DMS114 treated with DMSO at 0.1 percent for 48 hours (cell line): ENCODE measurements around the gene CRYGN.

Experiments
- DNase-seq: peaks from one replicate; lab custom pipeline; 2025; ENCODE audit not compliant: unreplicated experiment; lab: John Stamatoyannopoulos, UW

Gene CRYGN

DNA sequence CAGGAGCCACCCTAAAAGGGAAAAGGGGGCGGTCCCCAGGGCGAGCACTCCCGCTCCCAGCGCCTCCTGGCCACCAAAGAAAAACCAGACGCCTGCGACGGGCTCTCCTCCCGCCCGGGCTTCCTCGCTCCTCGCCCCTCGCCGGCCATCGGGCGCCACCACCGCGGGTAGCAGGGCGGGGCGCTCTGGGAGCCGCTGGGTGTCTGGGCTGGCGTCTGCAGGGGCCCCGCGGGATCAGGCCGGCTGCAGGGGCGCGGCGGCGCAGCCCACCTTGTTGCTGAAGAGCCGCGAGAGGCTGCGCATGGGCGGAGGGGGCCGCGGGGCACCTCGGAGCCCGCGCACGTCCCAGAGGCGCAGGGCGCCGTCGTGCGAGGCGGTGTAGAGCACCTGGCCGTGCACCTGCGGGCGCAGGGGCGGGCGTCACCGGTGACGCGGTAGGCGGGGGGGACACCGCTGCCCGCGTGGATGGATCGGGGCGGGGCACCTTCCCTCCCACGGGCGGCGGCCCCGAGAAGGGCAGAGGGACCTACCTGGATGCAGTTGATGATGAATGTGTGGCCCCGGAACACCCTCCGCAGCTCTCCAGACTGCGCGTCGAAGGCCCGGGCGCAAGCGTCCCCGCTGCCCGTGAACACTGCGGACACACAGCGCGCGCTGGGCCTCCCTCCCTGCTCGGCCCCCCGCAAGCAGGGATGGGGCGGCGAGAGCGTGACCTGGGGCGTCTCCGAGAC, 58.4 kb downstream of the CRYGN start:
- no peak for DNase-seq

DNA sequence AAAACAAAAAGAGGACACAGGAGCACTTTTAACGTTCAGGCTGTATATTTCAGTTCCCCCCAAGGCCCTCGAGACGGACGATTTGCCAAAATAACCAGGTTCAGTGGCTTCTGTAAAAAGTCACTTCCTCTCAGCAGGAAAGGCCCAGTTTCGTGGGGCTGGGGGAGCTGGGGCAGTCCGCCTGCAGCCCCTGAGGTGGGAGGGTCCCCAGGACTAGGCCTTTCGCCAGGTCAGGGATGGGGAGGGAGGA, 58.9 kb downstream of the CRYGN start:
- DNase-seq = no peak

DNA sequence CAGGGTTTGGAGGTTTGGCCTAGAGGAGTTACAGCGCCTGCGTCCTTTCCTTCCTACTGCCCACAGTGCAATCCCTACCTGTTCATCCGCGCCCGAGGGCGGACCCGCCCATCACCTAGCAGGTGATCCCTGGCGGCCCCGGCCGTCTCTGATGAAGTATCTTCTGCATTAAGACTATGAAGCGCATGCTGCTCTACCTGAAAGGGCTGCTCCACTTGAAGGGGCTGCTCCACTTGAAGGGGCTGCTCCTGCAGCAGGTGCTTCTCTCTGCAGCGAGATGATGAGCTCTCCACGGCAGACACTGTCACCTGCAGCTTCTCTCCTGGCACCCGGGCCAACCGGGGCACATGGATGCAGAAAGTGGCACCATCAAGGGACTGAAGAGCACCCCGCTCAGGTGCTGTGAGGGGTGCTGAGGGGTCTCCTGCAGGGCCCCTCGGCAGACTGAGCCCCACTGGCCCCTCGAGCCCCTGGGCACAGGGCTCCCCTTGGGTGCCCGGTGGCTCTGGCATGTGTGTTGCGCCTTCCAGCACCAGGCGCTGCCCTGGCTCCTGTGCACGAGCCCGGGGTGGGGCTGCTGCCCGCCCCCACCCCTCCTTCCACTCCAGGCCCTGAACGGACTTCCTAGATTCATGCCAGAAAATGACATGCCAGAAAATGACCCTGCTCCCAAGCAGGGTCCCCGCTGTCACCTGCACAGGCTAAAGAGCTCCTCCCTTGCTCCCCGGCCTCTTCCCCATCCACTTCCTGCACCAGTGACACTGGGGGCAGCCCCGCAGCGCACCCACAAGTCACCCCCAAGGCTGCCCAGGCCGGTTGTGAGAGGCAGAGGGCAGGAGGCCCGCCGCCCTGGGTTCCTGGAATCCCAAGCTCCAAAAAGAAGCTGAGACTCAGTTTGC, 59.5 kb downstream of the CRYGN start:
- DNase-seq = no peak

DNA sequence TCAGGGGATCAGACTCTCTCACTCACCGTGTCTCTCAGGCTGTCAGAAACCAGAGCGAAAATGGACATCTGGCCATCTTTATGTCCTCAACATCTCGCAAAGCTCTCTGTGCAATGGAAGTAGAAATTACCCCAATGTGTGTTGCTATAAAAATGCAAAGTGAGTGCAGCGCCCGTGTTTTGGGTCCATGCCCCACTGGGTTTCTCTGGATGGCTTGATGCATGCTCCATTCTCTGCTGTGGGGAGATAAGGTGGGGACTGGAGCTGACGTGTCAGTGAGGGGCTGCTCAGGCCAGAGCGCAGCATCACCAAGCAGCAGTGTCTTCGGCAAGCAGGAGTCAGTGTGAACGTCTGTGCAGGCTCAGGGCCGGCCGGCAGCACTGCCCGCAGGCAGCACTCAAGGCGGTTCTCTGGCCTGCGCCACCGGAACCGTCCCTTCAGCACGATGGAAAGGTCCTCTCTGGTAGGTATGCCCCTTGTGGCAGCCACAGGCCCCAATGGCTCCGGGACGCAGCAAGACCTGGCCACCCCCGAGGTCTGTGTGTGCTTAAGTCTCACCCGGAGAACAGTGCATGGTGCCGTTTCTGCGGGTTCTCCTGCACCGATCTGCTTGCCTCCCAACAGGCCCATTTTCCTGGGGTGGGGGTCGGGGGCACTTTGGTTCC, 60.3 kb downstream of the CRYGN start:
- DNase-seq = no peak

DNA sequence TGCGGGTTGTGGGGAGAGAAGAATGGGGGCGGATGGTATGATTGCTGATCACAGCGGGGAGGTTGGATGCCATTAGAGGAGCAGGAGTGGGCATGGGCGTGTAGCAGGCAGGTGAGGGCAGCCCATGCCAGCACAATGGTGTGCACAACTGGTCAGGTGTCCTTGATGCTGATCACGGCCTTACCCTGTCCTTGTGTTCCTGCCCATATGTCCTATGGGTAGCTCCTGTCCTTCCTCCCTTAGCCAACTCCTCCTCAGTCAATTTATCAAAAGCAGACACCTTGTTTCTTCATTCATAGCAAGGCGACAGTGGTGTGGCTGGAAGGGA, 60.8 kb downstream of the CRYGN start:
- DNase-seq = no peak
